ENCODE results near the gene SLC25A31.

SLC25A31 gene

GRCh38 chr4:127730142-127730913 lies at the start of gene SLC25A31:
TSS of gene SLC25A31 (plus strand) at chr4:127730400. CDS start at chr4:127730546, 146 bp downstream.
- Histone ChIP-seq H3K9me2 (replicated peaks; ENCODE audit: insufficient read depth, low read length) (no peaks in the 10 kb centered on the region), H3K36me3 (ENCODE audit: low read length) (no peaks in the 10 kb centered on the region)

GRCh38 chr4:127685292-127685691 lies 44.9 kb upstream of the SLC25A31 start:
- H2AFZ ChIP-seq (ENCODE audit: low read depth, low read length, severe bottlenecking) = no peak overlapping the region
- H3K79me2 ChIP-seq (ENCODE audit: insufficient read depth, low read length) = no peaks in the 10 kb centered on the region
- H3K36me3 ChIP-seq (ENCODE audit: low read length) = no peaks in the 10 kb centered on the region
- H3K4me3 ChIP-seq (ENCODE audit: insufficient read depth, low read length, poor library complexity, severe bottlenecking) = no peak overlapping the region
- no peak overlapping the region for H3K4me2 ChIP-seq (ENCODE audit: low read depth, low read length, poor library complexity, severe bottlenecking)
- no peak overlapping the region for H3K9ac ChIP-seq (ENCODE audit: low read length)
- no peaks in the 10 kb centered on the region for H4K20me1 ChIP-seq (ENCODE audit: low read depth, low read length)
- TF ChIP-seq EZH2phosphoT487 (conservative IDR thresholded peaks at IDR 0.05; ENCODE audit: low read length) (no peak), CTCF (IDR thresholded peaks at IDR 0.05; ENCODE audit: insufficient read depth, low read length, poor library complexity, severe bottlenecking) (no peak)
- H3K27me3 ChIP-seq (ENCODE audit: low read length) = no peaks in the 10 kb centered on the region
- no peak overlapping the region for H3K27ac ChIP-seq (ENCODE audit: low read depth, low read length)
- H3K9me3 ChIP-seq (ENCODE audit: insufficient read depth, low read length) = no peaks in the 10 kb centered on the region
- no peaks in the 10 kb centered on the region for H3K9me2 ChIP-seq (replicated peaks; ENCODE audit: insufficient read depth, low read length)
- no peaks in the 10 kb centered on the region for H3F3A ChIP-seq (ENCODE audit: insufficient read depth)

More at GRCh38 chr4:127730142-127730913, at the start of gene SLC25A31:
- H4K20me1 ChIP-seq (ENCODE audit: low read depth, low read length) = no peaks in the 10 kb centered on the region
- TF ChIP-seq CTCF (IDR thresholded peaks at IDR 0.05; ENCODE audit: insufficient read depth, low read length, poor library complexity, severe bottlenecking) (no peak), EZH2phosphoT487 (conservative IDR thresholded peaks at IDR 0.05; ENCODE audit: low read length) (no peak)
- H3K9ac ChIP-seq (ENCODE audit: low read length) = no peak within 1 kb of the TSS
- no peaks in the 10 kb centered on the region for H3K79me2 ChIP-seq (ENCODE audit: insufficient read depth, low read length)
- no peak within 1 kb of the TSS for H3K27ac ChIP-seq (ENCODE audit: low read depth, low read length)
- no peaks in the 10 kb centered on the region for H3F3A ChIP-seq (ENCODE audit: insufficient read depth)
- no peak within 1 kb of the TSS for H3K4me3 ChIP-seq (ENCODE audit: insufficient read depth, low read length, poor library complexity, severe bottlenecking)
- H3K9me3 ChIP-seq (ENCODE audit: insufficient read depth, low read length) = no peaks in the 10 kb centered on the region
- H3K27me3 ChIP-seq (ENCODE audit: low read length) = no peaks in the 10 kb centered on the region
- H3K4me2 ChIP-seq (ENCODE audit: low read depth, low read length, poor library complexity, severe bottlenecking) = no peak within 1 kb of the TSS
- H2AFZ ChIP-seq (ENCODE audit: low read depth, low read length, severe bottlenecking) = no peak within 1 kb of the TSS

- Histone ChIP-seq H3K9ac (ENCODE audit: low read length) (no peak overlapping the region), H3K9me2 (replicated peaks; ENCODE audit: insufficient read depth, low read length) (no peaks in the 10 kb centered on the region), H3K4me3 (ENCODE audit: insufficient read depth, low read length, poor library complexity, severe bottlenecking) (no peak overlapping the region), H2AFZ (ENCODE audit: low read depth, low read length, severe bottlenecking) (no peak overlapping the region), H3K79me2 (ENCODE audit: insufficient read depth, low read length) (no peaks in the 10 kb centered on the region), H3K9me3 (ENCODE audit: insufficient read depth, low read length) (no peaks in the 10 kb centered on the region), H4K20me1 (ENCODE audit: low read depth, low read length) (no peaks in the 10 kb centered on the region), H3F3A (ENCODE audit: insufficient read depth) (no peaks in the 10 kb centered on the region), H3K4me2 (ENCODE audit: low read depth, low read length, poor library complexity, severe bottlenecking) (no peak overlapping the region), H3K27ac (ENCODE audit: low read depth, low read length) (no peak overlapping the region), H3K27me3 (ENCODE audit: low read length) (no peaks in the 10 kb centered on the region), H3K36me3 (ENCODE audit: low read length) (no peaks in the 10 kb centered on the region)
- TF ChIP-seq CTCF (IDR thresholded peaks at IDR 0.05; ENCODE audit: insufficient read depth, low read length, poor library complexity, severe bottlenecking) = no peak
- TF ChIP-seq EZH2phosphoT487 (conservative IDR thresholded peaks at IDR 0.05; ENCODE audit: low read length) = no peak
Observed at GRCh38 chr4:127686658-127687057, 43.5 kb upstream of the SLC25A31 start.

Data from SU-DHL-6 (cell line).